Activated T-cell treated with anti-CD3 and anti-CD28 coated beads for 24 hours (primary cell): Measurements from ENCODE around the gene TMEM129.
A peak's percentile ranks its signal among the peaks of the same experiment; 100 is the strongest.

Experiments
- DNase-seq: peaks from one replicate; pipeline ENCODE4 v3.0.0-alpha.2; 2020; ENCODE audit warnings: low read depth

TMEM129 gene

DNA sequence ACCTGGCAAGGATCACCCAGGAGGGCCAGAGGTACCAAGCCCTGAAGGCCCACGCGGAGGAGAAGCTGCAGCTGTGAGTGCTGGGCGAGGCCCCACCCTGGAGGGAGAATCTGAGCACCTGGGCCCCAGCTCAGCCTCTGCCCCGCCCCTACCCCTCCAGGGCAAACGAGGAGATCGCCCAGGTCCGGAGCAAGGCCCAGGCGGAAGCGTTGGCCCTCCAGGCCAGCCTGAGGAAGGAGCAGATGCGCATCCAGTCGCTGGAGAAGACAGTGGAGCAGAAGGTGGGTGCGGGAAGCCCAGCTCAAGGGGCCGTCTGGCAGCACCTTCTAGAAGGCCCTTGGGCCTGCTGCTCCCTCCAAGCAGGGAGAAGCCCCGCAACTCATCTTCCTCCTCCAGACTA, 23.4 kb upstream of the TMEM129 start:
- no peak for DNase-seq

DNA sequence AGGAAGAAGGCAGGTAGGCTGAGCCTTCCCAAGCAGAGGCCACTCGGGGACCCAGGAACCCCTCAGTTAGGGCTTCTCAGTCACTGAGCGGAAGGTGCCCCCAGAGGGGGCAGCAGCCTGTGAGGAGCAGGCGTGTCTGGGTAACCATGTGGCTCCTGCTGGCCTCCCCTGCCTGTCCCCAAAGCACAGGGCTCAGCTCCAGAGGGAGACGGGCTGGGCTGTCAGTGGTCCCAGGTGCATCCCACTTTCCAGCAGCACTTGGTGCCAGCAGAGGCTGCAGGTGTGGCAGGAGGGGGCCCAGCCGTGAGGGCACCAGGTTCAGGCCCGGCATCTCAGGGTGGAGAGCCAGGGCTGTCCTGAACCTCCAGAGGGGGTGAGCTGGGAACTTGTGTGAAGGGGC, 22.9 kb upstream of the TMEM129 start:
- DNase-seq, result no peak

- DNase-seq, result no peak
These were observed 22.4 kb upstream of the TMEM129 start for GRCh38 chr4:1743551-1743950.

GRCh38 chr4:1741208-1741607, 20.1 kb upstream of the TMEM129 start:
- DNase-seq, result no peak

DNA sequence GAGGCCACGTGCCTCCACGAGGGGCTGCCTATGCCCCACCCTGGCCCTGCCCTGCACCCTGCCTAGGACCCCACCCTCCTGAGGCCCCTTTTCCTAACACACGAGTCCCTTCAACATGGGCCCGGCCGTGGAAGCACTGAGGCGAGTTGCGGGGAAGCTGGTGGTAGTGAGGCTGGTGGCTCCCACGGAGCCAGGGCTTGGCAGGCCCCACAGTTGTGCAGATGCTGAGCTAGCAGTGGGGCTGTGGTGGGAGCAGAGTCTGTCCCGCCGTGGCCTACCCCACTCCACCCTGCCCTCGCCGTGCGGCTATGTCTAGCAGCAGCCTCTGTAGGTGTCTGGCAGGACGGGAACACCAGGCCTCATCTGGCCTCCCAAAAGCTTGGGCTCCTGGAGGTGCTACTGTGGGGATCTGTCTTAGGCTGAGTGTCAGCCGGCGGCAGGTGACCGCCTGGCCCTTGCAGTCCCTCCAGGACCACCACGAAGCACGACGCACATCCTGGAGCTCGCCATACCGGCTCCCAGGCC, 19.0 kb upstream of the TMEM129 start:
- no peak for DNase-seq

DNA sequence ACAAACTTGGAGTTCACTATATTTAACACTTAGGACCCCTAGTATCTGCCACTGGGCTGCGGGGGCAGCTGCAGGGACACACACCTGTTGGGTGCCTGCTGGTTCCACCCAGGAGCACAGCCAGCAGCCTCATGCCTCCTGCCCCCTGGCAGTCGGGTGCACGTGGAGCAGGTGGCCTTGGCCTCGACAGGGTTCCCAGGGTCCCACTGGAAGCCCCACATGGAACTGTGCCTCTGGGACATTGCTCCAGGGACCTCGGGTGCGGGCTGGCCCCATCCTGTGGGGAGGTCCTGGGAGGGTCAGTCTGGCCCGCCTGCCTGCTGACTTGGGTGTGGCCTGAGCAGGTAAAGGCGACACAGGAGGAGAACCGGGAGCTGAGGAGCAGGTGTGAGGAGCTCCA, 18.2 kb upstream of the TMEM129 start:
- no peak for DNase-seq

DNA sequence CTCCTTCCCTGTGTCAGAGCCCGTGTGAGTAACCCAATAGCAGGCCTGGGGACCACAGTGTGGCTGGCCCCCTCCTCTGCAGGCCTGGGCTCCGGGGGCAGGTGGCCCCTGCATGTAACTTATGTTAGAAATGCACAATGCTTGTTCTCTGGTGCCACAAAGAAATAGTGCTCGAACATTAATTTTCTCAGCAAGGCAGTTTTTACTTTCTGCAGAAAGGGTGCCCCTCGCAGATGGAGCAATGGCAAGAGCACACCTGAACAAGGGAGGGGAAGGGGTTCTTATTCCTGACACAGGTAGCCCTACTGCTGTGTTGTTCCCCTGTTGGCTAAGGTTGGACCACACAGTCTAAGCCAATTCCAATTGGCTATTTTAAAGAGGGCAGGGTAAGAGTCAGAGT, 17.3 kb upstream of the TMEM129 start:
- no peak for DNase-seq

DNA sequence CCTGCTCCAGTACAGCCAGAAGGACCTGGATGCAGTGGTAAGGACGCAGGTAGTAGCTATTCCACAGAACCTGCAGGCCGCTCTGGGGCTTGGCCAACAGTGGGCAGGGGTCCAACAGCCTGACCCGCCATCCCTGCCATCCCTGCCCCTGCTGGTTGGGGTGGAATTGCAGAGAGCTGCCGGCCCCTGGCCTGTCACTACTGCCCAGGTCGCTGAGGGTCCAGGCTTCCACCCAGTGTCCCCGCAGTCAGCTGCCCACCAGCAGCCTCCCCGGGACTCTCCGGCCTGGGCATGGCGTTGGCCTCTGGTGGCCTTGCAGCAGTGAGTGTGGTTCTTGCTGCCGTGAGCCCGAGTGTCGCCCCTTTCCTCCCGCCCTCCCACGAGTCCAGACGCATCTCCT, 16.5 kb upstream of the TMEM129 start:
- DNase-seq, result no peak

DNA sequence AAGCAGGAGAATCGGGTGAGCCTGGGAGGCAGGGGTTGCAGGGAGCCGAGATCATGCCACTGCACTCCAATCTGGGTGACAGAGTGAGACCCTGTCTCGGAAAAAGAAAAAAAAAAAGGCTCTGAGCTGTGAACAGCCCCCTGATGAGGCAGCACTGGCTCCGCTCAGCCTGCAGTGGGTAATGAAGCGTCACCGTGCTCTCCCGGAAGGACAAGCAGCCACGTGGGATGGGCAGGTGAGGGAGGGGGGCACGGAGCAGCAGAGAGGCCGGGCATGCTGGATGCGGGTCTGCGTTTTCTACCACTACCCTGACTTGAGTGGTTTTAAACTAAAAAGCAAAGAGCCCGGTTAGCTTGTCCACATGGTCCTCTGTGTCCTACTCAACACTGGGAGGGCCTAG, 15.7 kb upstream of the TMEM129 start:
- DNase-seq, result no peak

GRCh38 chr4:1735215-1735614, 14.1 kb upstream of the TMEM129 start:
- DNase-seq, result no peak

DNA sequence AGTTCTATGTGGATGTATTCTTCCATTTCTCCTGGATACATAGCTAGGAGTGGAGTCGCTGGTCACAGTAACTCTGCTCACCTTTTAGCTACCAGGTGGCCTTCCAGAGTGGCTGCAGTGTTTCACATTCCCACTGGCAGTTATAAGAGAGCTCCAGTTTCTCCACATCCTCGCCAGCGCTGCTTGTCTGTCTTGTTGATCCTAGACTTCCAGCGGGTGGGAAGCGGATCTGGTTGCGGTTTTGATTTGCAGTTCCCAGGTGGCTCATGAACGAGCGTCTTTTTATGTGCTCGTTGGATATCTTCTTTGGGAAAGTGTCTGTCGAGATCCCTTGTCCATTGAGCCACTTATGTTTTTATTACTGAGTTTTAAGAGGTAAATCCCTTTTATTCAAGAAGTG, 11.8 kb upstream of the TMEM129 start:
- no peak for DNase-seq

GRCh38 chr4:1731180-1731579, 10.1 kb upstream of the TMEM129 start:
- no peak for DNase-seq

DNA sequence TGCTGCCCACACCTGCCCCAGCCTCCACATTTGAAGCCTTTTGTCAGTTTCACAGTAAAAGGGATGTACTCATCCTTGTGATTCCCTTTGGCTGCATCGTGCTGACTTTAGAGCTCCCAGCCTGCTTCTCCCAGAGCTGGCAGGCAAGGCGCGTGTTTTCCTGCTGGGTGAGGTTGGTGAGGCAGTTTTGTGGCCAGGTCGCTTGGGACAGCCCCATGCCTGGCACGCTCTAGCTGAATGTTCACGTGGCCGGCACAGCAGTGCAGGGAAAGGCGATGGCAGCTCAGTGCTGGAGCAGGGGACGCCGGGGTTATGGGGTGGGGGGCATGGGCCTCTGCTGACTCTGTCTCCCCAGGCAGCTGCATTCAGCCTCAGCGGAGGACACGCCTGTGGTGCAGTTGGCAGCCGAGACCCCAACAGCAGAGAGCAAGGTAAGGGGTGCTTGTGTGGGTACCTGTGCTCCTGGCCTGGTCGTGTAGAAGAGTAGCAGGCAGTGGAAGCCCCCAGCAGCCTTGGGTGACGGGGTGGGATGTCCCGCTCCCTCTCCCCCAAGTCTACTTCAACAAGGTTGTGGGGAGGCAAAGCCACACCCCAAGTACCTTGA, 9.5 kb upstream of the TMEM129 start:
- DNase-seq, result no peak

DNA sequence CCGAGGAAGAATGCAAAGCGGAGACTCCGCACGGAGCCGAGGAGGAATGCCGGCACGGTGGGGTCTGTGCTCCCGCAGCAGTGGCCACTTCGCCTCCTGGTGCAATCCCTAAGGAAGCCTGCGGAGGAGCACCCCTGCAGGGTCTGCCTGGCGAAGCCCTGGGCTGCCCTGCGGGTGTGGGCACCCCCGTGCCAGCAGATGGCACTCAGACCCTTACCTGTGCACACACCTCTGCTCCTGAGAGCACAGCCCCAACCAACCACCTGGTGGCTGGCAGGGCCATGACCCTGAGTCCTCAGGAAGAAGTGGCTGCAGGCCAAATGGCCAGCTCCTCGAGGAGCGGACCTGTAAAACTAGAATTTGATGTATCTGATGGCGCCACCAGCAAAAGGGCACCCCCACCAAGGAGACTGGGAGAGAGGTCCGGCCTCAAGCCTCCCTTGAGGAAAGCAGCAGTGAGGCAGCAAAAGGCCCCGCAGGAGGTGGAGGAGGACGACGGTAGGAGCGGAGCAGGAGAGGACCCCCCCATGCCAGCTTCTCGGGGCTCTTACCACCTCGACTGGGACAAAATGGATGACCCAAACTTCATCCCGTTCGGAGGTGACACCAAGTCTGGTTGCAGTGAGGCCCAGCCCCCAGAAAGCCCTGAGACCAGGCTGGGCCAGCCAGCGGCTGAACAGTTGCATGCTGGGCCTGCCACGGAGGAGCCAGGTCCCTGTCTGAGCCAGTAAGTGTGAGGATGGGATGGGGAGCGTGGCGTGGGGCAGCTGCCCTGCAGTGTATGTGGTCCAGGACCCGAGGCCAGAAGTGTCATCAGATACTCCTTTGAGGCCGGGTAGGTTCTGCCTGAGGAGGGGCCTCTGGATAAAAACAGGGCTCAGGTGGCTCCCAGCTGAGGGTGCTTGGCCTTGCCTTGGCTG, 7.2 kb upstream of the TMEM129 start:
- DNase-seq, result no peak

- DNase-seq, result no peak
These were observed 6.3 kb upstream of the TMEM129 start for GRCh38 chr4:1727117-1728031.

GRCh38 chr4:1726146-1726934, 5.2 kb upstream of the TMEM129 start:
- DNase-seq, result peak; percentile 84

- no peak for DNase-seq
These were observed 4.4 kb upstream of the TMEM129 start for GRCh38 chr4:1725521-1725920.

GRCh38 chr4:1723131-1723801, 2.1 kb upstream of the TMEM129 start:
- DNase-seq, result peak; percentile 52

DNA sequence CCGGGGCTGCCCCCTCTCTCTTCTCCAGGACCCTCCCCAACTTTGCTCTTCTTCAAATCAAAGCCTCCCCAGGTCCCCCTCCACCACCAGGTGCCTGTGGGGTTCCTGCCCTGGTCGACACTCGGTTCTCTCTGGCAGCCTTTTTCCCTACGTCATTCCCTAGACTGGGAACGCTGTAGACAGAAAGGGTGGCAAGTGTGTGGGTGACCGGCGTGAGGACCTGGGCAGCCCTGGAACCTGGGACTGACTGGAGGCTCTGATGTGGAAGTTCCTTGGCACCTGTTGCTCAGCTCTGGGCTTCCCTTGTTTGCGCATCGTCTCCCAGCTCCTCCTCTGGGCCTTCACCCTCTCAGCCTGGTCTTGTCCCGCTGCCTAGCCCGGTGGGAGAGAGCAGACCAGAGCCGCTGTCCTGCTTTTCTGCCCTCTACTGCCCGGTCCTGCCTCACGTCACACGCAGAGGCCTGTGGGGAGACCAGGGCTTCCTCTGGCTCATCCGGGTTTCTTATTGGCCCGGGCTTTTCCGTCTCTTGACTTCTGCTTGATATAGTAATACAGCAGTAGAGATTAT, 1.5 kb upstream of the TMEM129 start:
- no peak for DNase-seq

- DNase-seq, result no peak
These were observed 785 bp upstream of the TMEM129 start for GRCh38 chr4:1721666-1722550.
